Measurements from ENCODE around the gene AKAP13.

GRCh38 chr15:85379403-85380131 is 836 bp upstream of the AKAP13 start:
- TF ChIP-seq POLR2A (IDR thresholded peaks at IDR 0.05): no peak
- TF ChIP-seq CTCF (IDR thresholded peaks at IDR 0.05): no peak

Data from testis (tissue), 2 donors.